T47D (cell line): Measurements from ENCODE around the gene OR5K1.

Experiments
- DNase-seq, 2 experiments: peaks; one replicate each; pipeline versions ENCODE4 v3.0.0 to v3.0.0-alpha.2; 2011 to 2012; ENCODE audit warnings: low read depth in 1 of 2, low spot score in 1 of 2
- JUND ChIP-seq: IDR thresholded peaks from 2 replicates; pipeline ENCODE4 v1.6.1; 2012; ENCODE audit warnings: low read depth
- in situ Hi-C: cut with HindIII; loops from 2 replicates; pipeline ENCODE4 v1.10.0; 2016; ENCODE audit warnings: low sequenced_read_pairs, low pct_unique_long_range_greater_than_20kb

OR5K1 gene

GRCh38 chr3:98483626-98484025, 20.6 kb downstream of the OR5K1 start:
- in situ Hi-C loops = no loop called here
- no peak for TF ChIP-seq JUND
- peak in 1 of 2 experiments; percentile 10 for DNase-seq

DNA sequence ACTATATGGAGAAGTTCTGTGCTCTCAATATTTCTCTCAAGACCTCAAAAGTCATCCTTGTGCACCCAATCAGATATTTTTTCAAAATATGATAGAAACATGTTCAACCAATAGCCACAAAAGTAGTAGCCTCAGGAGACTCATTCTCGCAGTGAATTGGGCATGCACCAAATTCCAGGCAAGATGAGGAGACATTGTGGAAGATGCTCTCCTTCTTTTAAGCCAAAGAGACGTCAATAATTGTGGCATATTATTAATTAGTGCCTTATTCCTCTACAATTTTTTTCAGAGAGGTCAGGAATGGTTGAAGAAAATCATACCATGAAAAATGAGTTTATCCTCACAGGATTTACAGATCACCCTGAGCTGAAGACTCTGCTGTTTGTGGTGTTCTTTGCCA, 34.4 kb downstream of the OR5K1 start, which contains the start of gene OR5K2:
TSS of gene OR5K2 (plus strand) at position 301 of the 400 bp plus-strand sequence. CDS start at position 301, 0 bp downstream.
- DNase-seq = no peak
- in situ Hi-C loops = no loop called here

DNA sequence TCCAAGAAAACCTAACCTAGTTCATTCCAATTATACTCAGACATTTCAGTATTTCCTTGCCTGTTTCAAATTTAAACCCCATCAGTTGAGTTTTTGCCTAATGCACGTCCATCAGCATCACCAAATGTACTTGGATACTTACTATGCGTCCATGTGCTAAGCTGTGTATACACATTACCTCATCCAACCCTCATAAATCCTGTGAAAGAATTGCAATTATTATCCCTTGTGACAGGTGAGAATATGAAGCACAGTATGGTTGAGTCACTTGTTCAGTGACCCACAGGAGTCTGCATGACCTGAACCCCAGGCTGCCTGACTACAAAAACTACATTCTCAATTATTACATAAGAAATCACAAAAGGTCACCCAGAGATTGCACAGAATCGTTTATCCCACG, 37.0 kb downstream of the OR5K1 start:
- DNase-seq = no peak
- no peak for TF ChIP-seq JUND
- in situ Hi-C loops = no loop called here

More for the DNA sequence above, 34.4 kb downstream of the OR5K1 start, which contains the start of gene OR5K2:
- TF ChIP-seq JUND = no peak

- DNase-seq = no peak
- no peak for TF ChIP-seq JUND
- in situ Hi-C loops = no loop called here
Measured at GRCh38 chr3:98501270-98501669, 38.3 kb downstream of the OR5K1 start.

DNA sequence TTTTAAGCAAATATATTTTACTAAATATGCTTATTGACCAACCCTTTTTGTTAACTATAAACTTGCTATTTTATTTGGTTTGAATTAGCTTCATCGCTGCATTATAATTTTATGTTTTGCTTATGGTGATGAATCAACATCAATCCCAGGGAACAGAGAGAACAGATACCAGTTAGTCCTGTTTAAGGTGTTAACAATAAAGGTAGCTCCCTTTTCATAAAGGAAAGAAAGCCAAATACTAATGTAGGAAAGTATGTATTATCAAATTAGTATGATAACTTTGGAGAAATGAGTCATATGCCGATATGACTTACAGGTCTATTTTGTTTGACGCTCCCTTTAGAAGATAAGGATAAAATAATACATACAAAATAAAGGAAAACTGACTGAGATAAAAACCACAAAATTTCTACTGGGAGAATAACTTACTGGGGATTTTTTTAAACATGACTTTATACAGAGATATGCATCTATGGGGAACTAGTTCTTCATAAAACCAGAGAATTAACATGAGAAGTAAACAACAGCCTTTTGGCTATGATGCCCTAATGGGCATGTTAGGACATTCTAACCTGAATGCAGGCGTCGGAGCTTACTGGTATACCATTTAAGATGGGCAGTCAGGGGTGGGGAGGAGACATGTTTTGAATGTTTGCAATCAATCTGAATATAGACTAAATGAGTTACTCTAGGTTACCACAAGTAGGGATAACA, 39.0 kb downstream of the OR5K1 start:
- TF ChIP-seq JUND = no peak
- in situ Hi-C loops = no loop called here
- no peak for DNase-seq

- no peak for TF ChIP-seq JUND
- in situ Hi-C loops = no loop called here
- no peak for DNase-seq
Measured at GRCh38 chr3:98504539-98504938, 41.5 kb downstream of the OR5K1 start.

- DNase-seq = no peak
- in situ Hi-C loops = no loop called here
Measured at GRCh38 chr3:98508582-98508981, 45.6 kb downstream of the OR5K1 start.

DNA sequence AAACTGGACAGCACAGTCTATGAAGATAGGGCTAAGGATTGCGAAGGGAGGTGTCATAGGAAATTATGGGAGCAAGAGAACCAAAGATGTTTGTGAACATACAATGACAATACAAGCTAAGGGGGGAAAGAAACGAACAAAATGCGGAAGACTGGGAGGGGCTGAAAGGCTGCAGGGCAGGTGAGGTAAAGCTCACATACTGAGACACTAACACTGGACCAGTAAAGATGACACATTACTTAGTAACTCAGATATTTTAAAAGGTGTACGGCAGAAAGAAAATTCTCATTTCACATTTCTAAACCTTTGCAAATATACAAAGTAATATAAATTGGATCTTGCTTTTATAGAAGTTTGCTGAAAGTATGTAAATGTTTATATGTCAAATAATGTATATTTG, 49.6 kb downstream of the OR5K1 start:
- no peak for DNase-seq
- TF ChIP-seq JUND = no peak
- in situ Hi-C loops = no loop called here

More at GRCh38 chr3:98508582-98508981, 45.6 kb downstream of the OR5K1 start:
- TF ChIP-seq JUND = no peak

DNA sequence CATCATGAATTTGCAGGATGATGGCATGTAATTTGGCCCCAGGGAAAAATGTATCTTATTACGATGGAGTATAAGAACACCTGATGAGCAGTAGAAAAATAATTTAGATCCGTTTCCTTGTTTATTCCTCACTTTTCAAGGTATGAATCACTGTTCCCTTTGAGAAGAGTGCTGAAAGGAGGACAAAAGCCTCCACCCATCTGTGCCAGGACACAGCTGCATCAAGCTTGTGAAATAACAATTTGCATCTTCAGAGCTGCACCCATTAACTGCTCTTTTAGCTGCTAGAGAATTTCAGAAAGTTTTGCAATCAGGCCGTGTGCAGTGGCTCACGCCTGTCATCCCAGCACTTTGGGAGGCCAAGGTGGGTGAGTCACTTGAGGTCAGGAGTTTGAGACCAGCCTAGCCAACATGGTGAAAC, 50.1 kb downstream of the OR5K1 start:
- in situ Hi-C loops = no loop called here
- no peak for TF ChIP-seq JUND
- DNase-seq = no peak

- no peak for TF ChIP-seq JUND
- DNase-seq = no peak
- in situ Hi-C loops = no loop called here
Measured at GRCh38 chr3:98513736-98514135, 50.7 kb downstream of the OR5K1 start.

DNA sequence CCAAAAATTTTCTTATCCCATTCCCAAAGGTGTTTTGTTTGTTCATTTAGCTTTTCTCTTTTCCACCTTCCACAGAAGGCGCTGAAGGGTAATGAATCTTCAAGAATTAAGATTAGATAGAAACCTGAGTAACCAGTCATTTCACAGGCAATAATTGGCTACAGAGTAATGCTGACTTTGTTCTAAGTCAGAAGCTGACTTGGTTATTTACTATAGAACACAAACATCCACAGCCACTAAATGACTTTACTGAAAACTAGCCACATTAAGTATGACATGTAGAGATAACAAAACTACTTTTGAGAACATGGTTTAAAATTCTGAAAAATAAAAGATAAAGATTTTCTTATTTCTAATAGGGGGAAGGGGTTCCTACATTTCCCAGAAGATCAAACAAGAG, 51.9 kb downstream of the OR5K1 start:
- in situ Hi-C loops = no loop called here
- DNase-seq = no peak
- no peak for TF ChIP-seq JUND

DNA sequence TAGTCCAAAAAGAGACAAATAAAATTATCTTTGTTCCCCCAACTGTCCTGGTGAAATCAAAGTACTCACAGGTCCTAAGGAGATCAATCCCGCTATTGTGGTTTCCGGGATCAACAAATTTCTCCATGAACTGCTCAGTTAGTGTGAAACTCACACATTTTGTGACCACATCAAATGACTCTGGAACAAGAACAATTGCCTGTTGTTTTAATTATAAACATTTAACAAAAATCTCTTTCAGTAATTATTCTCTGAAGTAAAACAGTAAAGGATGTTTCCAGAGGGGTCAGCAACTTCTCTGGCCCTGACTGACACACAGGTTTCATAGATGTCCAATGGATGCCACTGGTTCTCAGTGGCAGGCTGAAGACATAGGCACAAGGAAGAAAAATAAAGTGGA, 55.8 kb downstream of the OR5K1 start:
- in situ Hi-C loops = no loop called here
- DNase-seq = no peak
- no peak for TF ChIP-seq JUND

DNA sequence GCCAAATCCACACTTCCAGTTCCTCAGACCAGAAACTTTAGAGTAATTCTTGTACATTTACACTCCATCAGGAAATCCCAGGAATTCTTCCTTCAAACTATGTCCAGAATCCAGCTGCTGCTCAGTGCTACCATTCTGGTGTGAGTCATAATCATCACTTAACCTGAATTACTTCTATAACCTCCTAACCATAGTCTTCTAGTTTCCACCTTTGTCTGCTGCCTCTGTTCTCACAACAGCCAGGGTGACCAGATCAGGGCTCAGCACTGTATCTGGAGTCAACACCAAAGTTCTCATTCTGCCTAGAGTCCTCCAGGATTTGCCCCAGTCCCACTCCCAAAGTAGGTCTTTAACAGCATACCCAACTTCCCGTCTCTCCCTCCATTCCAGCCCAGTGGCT, 56.4 kb downstream of the OR5K1 start:
- DNase-seq = no peak
- no peak for TF ChIP-seq JUND
- in situ Hi-C loops = no loop called here
